ENCODE results near the gene LSM7. TPM values are rescaled to one million over a fixed set of nuclear protein-coding genes. Genes with fewer than 3 reads are reported as not detected.

LSM7 gene
- total RNA-seq, 4 donors from 2014 or later: 70.0 to 109 (median 77.5) TPM

GRCh38 chr19:2318923-2319322 lies 9.5 kb downstream of the LSM7 start:
- intact Hi-C loops (cut with DNase I; ENCODE audit: low total_unique reads) (loop anchor here (5.0 kb wide), 1 partner anchor 42 kb away; no protein-coding TSS in a partner anchor), in situ Hi-C loops (cut with MboI; ENCODE audit: low sequenced_read_pairs in 4 of 4) (no loop called here)
- Histone ChIP-seq H3K4me1 (no peaks in the 10 kb centered on the region), H3K27ac (no peak overlapping the region), H3K4me3 (no peak overlapping the region), H3K27me3 (no peaks in the 10 kb centered on the region), H3K36me3 (peaks cover 0 to 16% of the 10 kb centered on the region in 2 donors), H3K9me3 (no peaks in the 10 kb centered on the region)
- DNase-seq (no peak), ATAC-seq (no peak)
- no peak for TF ChIP-seq CTCF (IDR thresholded peaks at IDR 0.05 in 4 of 5, conservative IDR thresholded peaks at IDR 0.05 in 1 of 5)
- TF ChIP-seq POLR2A (IDR thresholded peaks at IDR 0.05): no peak

- H3K36me3 ChIP-seq: peaks cover 0 to 5% of the 10 kb centered on the region in 2 donors
- H3K4me3 ChIP-seq: no peak overlapping the region
- H3K4me1 ChIP-seq: no peaks in the 10 kb centered on the region
- TF ChIP-seq CTCF (IDR thresholded peaks at IDR 0.05 in 4 of 5, conservative IDR thresholded peaks at IDR 0.05 in 1 of 5) (no peak), POLR2A (IDR thresholded peaks at IDR 0.05) (no peak)
- intact Hi-C loops (cut with DNase I; ENCODE audit: low total_unique reads) (loop anchor here (2.0 to 5.0 kb wide), 2 partner anchors 40 to 83 kb away; no protein-coding TSS in a partner anchor), in situ Hi-C loops (cut with MboI; ENCODE audit: low sequenced_read_pairs in 4 of 4) (no loop called here)
- peaks cover 0 to 6% (median 5%) of the 10 kb centered on the region in 3 donors for H3K27me3 ChIP-seq
- no peak overlapping the region for H3K27ac ChIP-seq
- H3K9me3 ChIP-seq: no peaks in the 10 kb centered on the region
- DNase-seq (no peak), ATAC-seq (no peak)
Measured at GRCh38 chr19:2317756-2318155, 10.6 kb downstream of the LSM7 start.

- ATAC-seq (no peak), DNase-seq (no peak)
- in situ Hi-C loops (cut with MboI; ENCODE audit: low sequenced_read_pairs in 4 of 4) (no loop called here), intact Hi-C loops (cut with DNase I; ENCODE audit: low total_unique reads) (loop anchor here (2.0 to 5.0 kb wide), 2 partner anchors 40 to 82 kb away; no protein-coding TSS in a partner anchor)
- TF ChIP-seq CTCF (IDR thresholded peaks at IDR 0.05 in 4 of 5, conservative IDR thresholded peaks at IDR 0.05 in 1 of 5) (no peak), POLR2A (IDR thresholded peaks at IDR 0.05) (no peak)
- H3K27me3 ChIP-seq: peaks cover 2 to 11% (median 8%) of the 10 kb centered on the region in 3 donors
- H3K9me3 ChIP-seq: no peaks in the 10 kb centered on the region
- peaks cover 0 to under 1% of the 10 kb centered on the region in 2 donors for H3K36me3 ChIP-seq
- H3K27ac ChIP-seq: no peak overlapping the region
- H3K4me3 ChIP-seq: no peak overlapping the region
- H3K4me1 ChIP-seq: no peaks in the 10 kb centered on the region
Measured at GRCh38 chr19:2317300-2317699, 11.1 kb downstream of the LSM7 start.

- ATAC-seq (peak; percentile 58 to 60), DNase-seq (peak; percentile 49 to 52)
- Histone ChIP-seq H3K36me3 (no peaks in the 10 kb centered on the region), H3K27me3 (peaks cover 6 to 14% (median 8%) of the 10 kb centered on the region in 3 donors), H3K27ac (no peak overlapping the region), H3K4me3 (no peak overlapping the region), H3K9me3 (no peaks in the 10 kb centered on the region), H3K4me1 (no peaks in the 10 kb centered on the region)
- TF ChIP-seq POLR2A (IDR thresholded peaks at IDR 0.05) (no peak), CTCF (IDR thresholded peaks at IDR 0.05 in 4 of 5, conservative IDR thresholded peaks at IDR 0.05 in 1 of 5) (peak; percentile 32 to 72 (median 52))
- in situ Hi-C loops (cut with MboI; ENCODE audit: low sequenced_read_pairs in 4 of 4): no loop called here
- intact Hi-C loops (cut with DNase I; ENCODE audit: low total_unique reads): loop anchor here (2.0 to 5.0 kb wide), 2 partner anchors 39 to 81 kb away; no protein-coding TSS in a partner anchor
Measured at GRCh38 chr19:2315818-2316353, 12.5 kb downstream of the LSM7 start.
